OCI-LY1 (cell line): Measurements from ENCODE around the gene PLD2.

ENCODE experiments used
- H2AFZ ChIP-seq: fragments of 200-600 bp; sonication (generic), shearing (Covaris generic); 2 replicates; pipeline ENCODE4 v1.6.0; 2014; ENCODE audit warnings: antibody characterized with exemption, mild to moderate bottlenecking, low read length
- H3F3A ChIP-seq: fragments of 200-600 bp; sonication (generic), shearing (Covaris generic); 2 replicates; pipeline ENCODE4 v1.6.0; 2014; ENCODE audit warnings: mild to moderate bottlenecking, antibody characterized with exemption, low read length, moderate library complexity; ENCODE audit not compliant: insufficient read depth
- H3K27ac ChIP-seq: fragments of 200-600 bp; sonication (generic); 2 replicates; pipeline ENCODE4 v1.5.1; 2014; ENCODE audit warnings: low read length, mixed run types, mild to moderate bottlenecking, low read depth; ENCODE audit not compliant: poor library complexity, severe bottlenecking
- H3K27me3 ChIP-seq: fragments of 200-600 bp; sonication (generic); 2 replicates; pipeline ENCODE4 v1.6.0; 2014; ENCODE audit warnings: antibody characterized with exemption, mild to moderate bottlenecking, low read length, moderate library complexity; ENCODE audit not compliant: insufficient read depth
- H3K36me3 ChIP-seq: fragments of 200-600 bp; sonication (generic); 2 replicates; pipeline ENCODE4 v1.6.1; 2014; ENCODE audit warnings: mild to moderate bottlenecking, antibody characterized with exemption, low read length, moderate library complexity, mixed read lengths; ENCODE audit not compliant: insufficient read depth
- H3K4me1 ChIP-seq: fragments of 200-600 bp; sonication (generic); 2 replicates; pipeline ENCODE4 v1.5.1; 2014; ENCODE audit warnings: mild to moderate bottlenecking, low read length, moderate library complexity; ENCODE audit not compliant: insufficient read depth, severe bottlenecking
- H3K4me2 ChIP-seq: fragments of 200-600 bp; sonication (generic), shearing (Covaris generic); 2 replicates; pipeline ENCODE4 v1.6.1; 2014; ENCODE audit warnings: low read length
- H3K4me3 ChIP-seq: fragments of 200-600 bp; sonication (generic); 2 replicates; pipeline ENCODE4 v1.5.1; 2014; ENCODE audit warnings: low read length, low read depth, mild to moderate bottlenecking, mixed read lengths; ENCODE audit not compliant: poor library complexity, severe bottlenecking
- H3K79me2 ChIP-seq: fragments of 200-600 bp; shearing (Covaris generic); 2 replicates; pipeline ENCODE4 v1.6.1; 2016; ENCODE audit warnings: mixed run types, low read length, mixed read lengths; ENCODE audit not compliant: insufficient read depth
- H3K9ac ChIP-seq: fragments of 200-600 bp; sonication (generic), shearing (Covaris generic); 2 replicates; pipeline ENCODE4 v1.6.1; 2014; ENCODE audit warnings: mild to moderate bottlenecking, low read length, mixed read lengths
- H3K9me2 ChIP-seq: fragments of 200-600 bp; sonication (generic), shearing (Covaris generic); 2 replicates; pipeline ENCODE4 v1.6.1; 2014; ENCODE audit warnings: low read depth, mild to moderate bottlenecking, low read length, mixed read lengths
- H3K9me3 ChIP-seq: fragments of 200-600 bp; shearing (Covaris generic); 2 replicates; pipeline ENCODE4 v1.6.1; 2014; ENCODE audit warnings: low read length, mixed read lengths
- H4K20me1 ChIP-seq: fragments of 200-600 bp; sonication (generic), shearing (Covaris generic); 2 replicates; pipeline ENCODE4 v1.6.0; 2016; ENCODE audit warnings: mild to moderate bottlenecking, low read length; ENCODE audit not compliant: insufficient read depth
- EZH2 ChIP-seq: fragments of 200-600 bp; sonication (generic), shearing (Covaris generic); IDR thresholded peaks from 2 replicates; pipeline ENCODE4 v1.8.0; 2017; ENCODE audit warnings: borderline replicate concordance, mixed run types, mild to moderate bottlenecking, antibody characterized with exemption, low read length, moderate library complexity, mixed read lengths
- TF ChIP-seq, protein P1 (sequence below): fragments of 200-600 bp; sonication (generic), shearing (Covaris generic); IDR thresholded peaks from 2 replicates; pipeline ENCODE4 v1.5.1; 2017; ENCODE audit warnings: mild to moderate bottlenecking, antibody characterized with exemption, low read length, moderate library complexity, mixed read lengths

Gene PLD2

DNA sequence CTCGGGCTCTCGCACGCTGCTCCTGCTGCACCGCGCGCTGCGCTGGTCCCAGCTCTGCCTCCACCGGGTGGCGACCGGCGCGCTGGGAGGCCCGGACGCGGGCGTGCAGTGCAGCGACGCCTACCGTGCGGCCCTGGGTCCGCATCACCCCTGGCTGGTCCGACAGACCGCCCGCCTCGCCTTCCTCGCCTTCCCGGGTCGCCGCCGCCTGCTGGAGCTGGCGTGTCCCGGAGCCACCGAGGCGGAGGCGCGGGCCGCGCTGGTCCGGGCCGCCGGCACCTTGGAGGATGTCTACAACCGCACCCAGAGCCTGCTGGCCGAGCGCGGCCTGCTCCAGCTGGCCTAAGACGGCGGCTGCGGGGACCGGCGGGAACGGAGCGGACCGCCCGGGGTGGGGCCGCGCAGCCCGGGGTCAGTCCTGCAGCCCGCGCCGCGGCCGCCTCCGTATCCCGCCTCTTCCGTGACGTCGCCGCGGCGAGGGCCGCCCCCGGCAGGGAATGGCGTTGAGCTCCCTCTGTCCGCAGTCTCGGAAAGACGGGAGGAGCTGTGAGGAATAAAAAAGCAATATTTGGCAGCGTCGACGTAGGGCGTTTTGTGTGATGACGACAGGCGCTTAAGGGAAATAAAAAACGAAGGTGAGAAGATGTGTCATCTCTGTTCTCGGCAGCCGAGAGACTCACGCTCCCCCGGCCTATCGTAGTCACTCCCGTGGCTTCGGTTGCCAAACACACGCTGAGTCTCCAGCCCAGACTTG is 16.8 kb upstream of the PLD2 start:
- Histone ChIP-seq H3K27ac (no peak overlapping the region), H2AFZ (no peak overlapping the region; the same call in 1 of the 2 replicates), H3K27me3 (peaks cover 5% of the 10 kb centered on the region; the same call in 1 of the 2 replicates), H4K20me1 (no peaks in the 10 kb centered on the region), H3K4me2 (peak overlapping the region; percentile 100), H3K4me1 (peaks cover 17% of the 10 kb centered on the region), H3K9me2 (no peaks in the 10 kb centered on the region), H3K9me3 (no peaks in the 10 kb centered on the region), H3K36me3 (no peaks in the 10 kb centered on the region), H3K79me2 (no peaks in the 10 kb centered on the region), H3F3A (no peaks in the 10 kb centered on the region), H3K4me3 (peak overlapping the region; percentile 68), H3K9ac (peak overlapping the region; percentile 72)
- no peak for TF ChIP-seq EZH2
- TF ChIP-seq, protein P1, sequence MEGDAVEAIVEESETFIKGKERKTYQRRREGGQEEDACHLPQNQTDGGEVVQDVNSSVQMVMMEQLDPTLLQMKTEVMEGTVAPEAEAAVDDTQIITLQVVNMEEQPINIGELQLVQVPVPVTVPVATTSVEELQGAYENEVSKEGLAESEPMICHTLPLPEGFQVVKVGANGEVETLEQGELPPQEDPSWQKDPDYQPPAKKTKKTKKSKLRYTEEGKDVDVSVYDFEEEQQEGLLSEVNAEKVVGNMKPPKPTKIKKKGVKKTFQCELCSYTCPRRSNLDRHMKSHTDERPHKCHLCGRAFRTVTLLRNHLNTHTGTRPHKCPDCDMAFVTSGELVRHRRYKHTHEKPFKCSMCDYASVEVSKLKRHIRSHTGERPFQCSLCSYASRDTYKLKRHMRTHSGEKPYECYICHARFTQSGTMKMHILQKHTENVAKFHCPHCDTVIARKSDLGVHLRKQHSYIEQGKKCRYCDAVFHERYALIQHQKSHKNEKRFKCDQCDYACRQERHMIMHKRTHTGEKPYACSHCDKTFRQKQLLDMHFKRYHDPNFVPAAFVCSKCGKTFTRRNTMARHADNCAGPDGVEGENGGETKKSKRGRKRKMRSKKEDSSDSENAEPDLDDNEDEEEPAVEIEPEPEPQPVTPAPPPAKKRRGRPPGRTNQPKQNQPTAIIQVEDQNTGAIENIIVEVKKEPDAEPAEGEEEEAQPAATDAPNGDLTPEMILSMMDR = peak; percentile 75

DNA sequence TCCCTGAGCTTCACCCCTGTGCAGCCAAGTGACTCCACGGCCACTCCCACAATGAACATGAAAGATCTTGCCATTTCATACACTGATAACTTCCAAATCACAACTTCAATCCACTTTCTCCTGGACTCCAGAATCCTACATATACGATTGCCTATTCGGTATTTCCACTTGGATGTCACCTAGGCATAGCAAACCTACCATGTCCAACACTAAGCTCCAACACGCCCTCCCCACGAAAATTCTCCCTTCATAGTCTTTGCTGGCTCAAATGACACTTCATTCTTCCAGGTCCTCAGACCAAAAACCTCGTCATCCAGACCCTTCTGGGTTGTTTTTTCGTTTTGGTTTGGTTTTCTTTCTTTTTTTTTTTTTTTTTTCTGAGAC is 16.3 kb upstream of the PLD2 start:
- Histone ChIP-seq H3K27ac (no peak overlapping the region), H3K4me1 (peaks cover 19% of the 10 kb centered on the region), H3K9me3 (no peaks in the 10 kb centered on the region), H3K9ac (peak overlapping the region; percentile 72; the same call in 1 of the 2 replicates), H3K4me2 (peak overlapping the region; percentile 100), H3K27me3 (peaks cover 5% of the 10 kb centered on the region; the same call in 1 of the 2 replicates), H3K79me2 (no peaks in the 10 kb centered on the region), H4K20me1 (no peaks in the 10 kb centered on the region), H3F3A (no peaks in the 10 kb centered on the region), H3K9me2 (no peaks in the 10 kb centered on the region), H2AFZ (no peak overlapping the region), H3K4me3 (peak overlapping the region; percentile 68), H3K36me3 (no peaks in the 10 kb centered on the region)
- TF ChIP-seq, protein P1 = no peak
- TF ChIP-seq EZH2 = no peak

DNA sequence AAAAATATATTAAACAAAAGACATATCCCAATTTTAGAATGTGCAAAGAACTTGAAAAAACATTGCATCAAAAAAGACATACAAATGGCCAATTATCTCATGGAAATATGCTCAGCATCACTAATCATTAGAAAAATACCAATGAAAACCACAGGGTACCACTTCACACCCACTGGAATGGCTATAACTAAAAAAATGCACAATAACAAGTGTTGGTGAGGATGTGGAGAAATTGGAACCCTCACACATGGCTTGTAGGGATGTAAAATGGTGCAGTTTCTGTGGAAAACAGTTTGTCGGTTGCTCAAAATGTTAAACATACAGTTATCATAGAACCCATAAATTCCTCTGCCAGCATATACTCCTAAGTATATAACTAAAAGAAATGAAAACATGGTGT is 11.8 kb upstream of the PLD2 start:
- Histone ChIP-seq H2AFZ (peak overlapping the region; percentile 89), H3F3A (no peaks in the 10 kb centered on the region), H3K27ac (no peak overlapping the region), H3K4me3 (no peak overlapping the region), H3K27me3 (no peaks in the 10 kb centered on the region), H3K9me3 (no peaks in the 10 kb centered on the region), H3K9me2 (no peaks in the 10 kb centered on the region), H3K9ac (no peak overlapping the region), H3K4me2 (no peak overlapping the region; the same call in 1 of the 2 replicates), H4K20me1 (no peaks in the 10 kb centered on the region), H3K36me3 (peaks cover 17% of the 10 kb centered on the region), H3K4me1 (peaks cover 20% of the 10 kb centered on the region), H3K79me2 (peaks cover 4% of the 10 kb centered on the region; the same call in 1 of the 2 replicates)
- TF ChIP-seq EZH2 = no peak
- TF ChIP-seq, protein P1 = no peak
